Measurements from ENCODE around the gene MYO1A. TPM values are rescaled to one million over a fixed set of nuclear protein-coding genes. Genes with fewer than 3 reads are reported as not detected.
"Not testable (repeated sequence)": the region's sequence is repeated elsewhere in the genome, so short reads cannot be mapped to it uniquely, and the experiment has no call there.

The MYO1A gene
- total and polyA plus RNA-seq, 12 donors, result 0.01 to 0.08 TPM; not detected in 10

DNA sequence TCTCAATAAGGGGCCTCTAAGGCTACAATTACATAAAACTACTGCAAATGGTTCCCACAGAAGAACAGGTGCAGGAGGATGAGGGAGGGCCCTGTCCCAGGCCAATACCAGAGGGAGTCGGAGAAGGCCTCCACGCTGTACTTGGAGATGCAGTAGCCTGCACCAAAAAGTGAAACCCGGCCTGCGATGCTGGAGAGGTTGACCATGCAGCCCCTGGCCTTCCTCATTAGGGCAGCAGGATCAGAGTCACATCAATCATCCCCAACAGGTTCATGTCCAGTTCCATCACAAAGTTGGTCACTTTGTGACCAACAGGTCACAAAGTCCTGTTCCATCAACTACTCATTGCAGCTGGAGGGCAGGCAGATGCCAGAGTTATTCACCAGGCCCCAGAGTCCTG, 66.5 kb downstream of the MYO1A start:
- intact Hi-C loops (cut with DNase I), result loop anchor here in 1 of 10 donors (10.0 kb wide), 1 partner anchor 149 kb away; no protein-coding TSS in a partner anchor
- Histone ChIP-seq H3K9me3 (no peaks in the 10 kb centered on the region), H3K27me3 (no peaks in the 10 kb centered on the region), H3K36me3 (no peaks in the 10 kb centered on the region), H3K4me3 (no peak overlapping the region), H3K27ac (no peak overlapping the region), H3K4me1 (peaks cover 0 to 14% (median 11%) of the 10 kb centered on the region in 9 donors)
- no peak for ATAC-seq
- no peak for DNase-seq
- 74 to 98% methylated on average over 4 of the region's 4 CpGs for whole genome bisulfite sequencing, 2 donors
- no peak for TF ChIP-seq CTCF (IDR thresholded peaks at IDR 0.05)

- not testable (repeated sequence) for H3K4me3 ChIP-seq, H3K27ac ChIP-seq, H3K9me3 ChIP-seq, H3K36me3 ChIP-seq, ATAC-seq, H3K4me1 ChIP-seq, H3K27me3 ChIP-seq, DNase-seq
- intact Hi-C loops (cut with DNase I), result loop anchor here in 1 of 10 donors (10.0 kb wide), 1 partner anchor 148 kb away; no protein-coding TSS in a partner anchor
- 85 to 87% methylated on average over 3 of the region's 3 CpGs for WGBS, 2 donors
These were observed 67.2 kb downstream of the MYO1A start for GRCh38 chr12:56982578-56983236.

DNA sequence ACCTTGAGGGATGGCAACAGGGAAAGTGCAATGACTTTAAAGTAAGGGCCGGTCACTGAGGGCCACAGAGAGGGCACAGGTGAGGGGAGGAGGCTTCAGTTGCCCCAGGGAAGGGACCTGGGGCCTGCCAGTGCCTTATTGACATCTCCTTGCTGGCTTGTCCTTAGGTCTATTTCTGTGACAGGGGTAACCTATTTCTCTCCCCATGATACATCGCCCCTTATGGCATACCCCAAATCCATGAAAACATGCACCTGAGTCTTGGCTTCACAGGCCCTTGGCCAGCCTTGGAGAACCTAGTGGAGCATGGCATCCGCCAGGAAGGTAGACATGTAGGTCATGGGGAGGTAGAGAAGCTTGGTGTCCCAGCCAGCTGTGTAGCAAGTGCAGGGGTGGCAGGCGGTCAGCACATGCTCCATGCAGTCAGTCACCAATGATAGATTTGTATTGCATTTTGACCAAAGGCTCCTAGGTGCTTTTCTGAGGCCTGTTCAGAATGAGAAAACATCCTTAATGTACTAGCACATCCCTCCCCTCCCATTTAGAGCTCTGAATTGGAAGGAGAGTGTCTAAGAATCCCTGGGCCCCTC, 68.9 kb downstream of the MYO1A start:
- 95 to 97% methylated on average over 4 of the region's 4 CpGs for WGBS, 2 donors
- DNase-seq, result no peak
- no peak overlapping the region for H3K27ac ChIP-seq
- H3K27me3 ChIP-seq, result no peaks in the 10 kb centered on the region
- intact Hi-C loops (cut with DNase I), result loop anchor here in 1 of 10 donors (10.0 kb wide), 1 partner anchor 146 kb away; no protein-coding TSS in a partner anchor
- H3K4me1 ChIP-seq, result no peaks in the 10 kb centered on the region
- ATAC-seq, result no peak
- no peaks in the 10 kb centered on the region for H3K9me3 ChIP-seq
- no peak for TF ChIP-seq CTCF (IDR thresholded peaks at IDR 0.05)
- no peak overlapping the region for H3K4me3 ChIP-seq
- no peaks in the 10 kb centered on the region for H3K36me3 ChIP-seq

- no peaks in the 10 kb centered on the region for H3K27me3 ChIP-seq
- DNase-seq (no peak), ATAC-seq (no peak)
- no peak overlapping the region for H3K4me3 ChIP-seq
- H3K36me3 ChIP-seq, result no peaks in the 10 kb centered on the region
- no peak for TF ChIP-seq CTCF (IDR thresholded peaks at IDR 0.05)
- intact Hi-C loops (cut with DNase I), result loop anchor here in 1 of 10 donors (10.0 kb wide), 1 partner anchor 145 kb away; no protein-coding TSS in a partner anchor
- no peaks in the 10 kb centered on the region for H3K4me1 ChIP-seq
- WGBS, 2 donors, result 95% methylated on average over 6 of the region's 6 CpGs
- no peaks in the 10 kb centered on the region for H3K9me3 ChIP-seq
- no peak overlapping the region for H3K27ac ChIP-seq
These were observed 69.7 kb downstream of the MYO1A start for GRCh38 chr12:56980268-56980667.

DNA sequence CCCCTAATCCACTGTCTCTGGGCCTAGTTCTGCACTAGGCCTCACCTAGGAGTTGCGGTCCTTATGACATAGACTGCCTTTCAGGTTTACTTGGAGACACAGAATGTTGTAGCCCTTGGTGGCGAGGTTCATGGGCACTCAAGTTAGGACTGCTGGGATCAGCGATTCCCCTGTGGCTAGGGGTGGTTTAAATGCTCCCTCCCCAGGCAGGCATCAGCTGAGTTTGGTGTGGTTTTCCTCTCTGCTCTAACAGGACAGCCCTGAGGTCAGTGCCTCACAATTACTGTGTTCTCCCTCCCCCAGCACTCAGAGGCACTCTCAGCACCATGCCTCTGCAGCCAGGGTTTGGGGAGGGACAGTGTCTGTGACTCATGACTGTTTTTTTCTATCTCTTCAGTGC, 70.3 kb downstream of the MYO1A start:
- Histone ChIP-seq H3K27me3 (no peaks in the 10 kb centered on the region), H3K4me3 (no peak overlapping the region), H3K9me3 (no peaks in the 10 kb centered on the region), H3K4me1 (no peaks in the 10 kb centered on the region), H3K36me3 (no peaks in the 10 kb centered on the region), H3K27ac (no peak overlapping the region)
- DNase-seq (no peak), ATAC-seq (no peak)
- intact Hi-C loops (cut with DNase I), result loop anchor here in 1 of 10 donors (10.0 kb wide), 1 partner anchor 145 kb away; no protein-coding TSS in a partner anchor
- 93 to 98% methylated on average over 3 of the region's 3 CpGs for WGBS, 2 donors
- no peak for TF ChIP-seq CTCF (IDR thresholded peaks at IDR 0.05)
